Natural killer cell (primary cell): ENCODE data around the gene KRT76. TPM values are rescaled to one million over a fixed set of nuclear protein-coding genes. Genes with fewer than 3 reads are reported as not detected.

Experiments
- ATAC-seq, 3 donors: fragments of 150-1000 bp in 2 of 3; fragments of 200-7000 bp in 1 of 3; cut with Tn5 transposase; 1 replicate in 1 of 3; 2 replicates in 2 of 3; pipeline ENCODE4 v1.10.0; 2021; ENCODE audit warnings: mild to moderate bottlenecking in 2 of 3, moderate library complexity in 2 of 3
- DNase-seq, 2 donors: peaks; one replicate each; pipeline versions ENCODE4 v3.0.0 to v3.0.0-alpha.2; 2013 to 2021; ENCODE audit warnings: mixed read lengths in 1 of 2
- H3K27ac ChIP-seq: one replicate; pipeline ENCODE4 v1.5.1; 2013; ENCODE audit warnings: mild to moderate bottlenecking, low read length
- H3K27me3 ChIP-seq: one replicate; pipeline ENCODE4 v1.6.1; 2013; ENCODE audit warnings: low read length; ENCODE audit not compliant: control insufficient read depth, insufficient read depth
- H3K36me3 ChIP-seq: one replicate; pipeline ENCODE4 v1.6.1; 2013; ENCODE audit warnings: low read length; ENCODE audit not compliant: control insufficient read depth, insufficient read depth
- H3K4me1 ChIP-seq: one replicate; pipeline ENCODE4 v1.6.1; 2013; ENCODE audit warnings: low read length; ENCODE audit not compliant: control insufficient read depth, insufficient read depth
- H3K4me3 ChIP-seq: one replicate; pipeline ENCODE4 v1.5.1; 2013; ENCODE audit warnings: low read length
- H3K9me3 ChIP-seq: one replicate; pipeline ENCODE4 v1.6.1; 2013; ENCODE audit warnings: low read length; ENCODE audit not compliant: control insufficient read depth, insufficient read depth
- H3K27ac Mint-ChIP-seq, 2 donors: one replicate each; pipeline ENCODE4 v1.8.0; 2022; ENCODE audit warnings: mild to moderate bottlenecking in 2 of 2, mixed read lengths in 2 of 2, moderate library complexity in 1 of 2
- H3K27me3 Mint-ChIP-seq, 2 donors: one replicate each; pipeline ENCODE4 v1.8.0; 2022; ENCODE audit warnings: low read depth in 2 of 2, mixed read lengths in 2 of 2
- H3K36me3 Mint-ChIP-seq: one replicate; pipeline ENCODE4 v1.8.0; 2022; ENCODE audit warnings: mixed read lengths
- H3K4me1 Mint-ChIP-seq, 2 donors: one replicate each; pipeline ENCODE4 v1.8.0; 2022; ENCODE audit warnings: mixed read lengths in 2 of 2
- H3K4me3 Mint-ChIP-seq: one replicate; pipeline ENCODE4 v1.8.0; 2022; ENCODE audit warnings: mild to moderate bottlenecking, moderate library complexity, mixed read lengths
- H3K9me3 Mint-ChIP-seq, 2 donors: one replicate each; pipeline ENCODE4 v1.8.0; 2022; ENCODE audit warnings: mixed read lengths in 2 of 2
- CTCF ChIP-seq: fragments of 200-600 bp; IDR thresholded peaks from one replicate; pipeline ENCODE4 v1.8.0; 2022; ENCODE audit warnings: antibody characterized with exemption
- WGBS: methylation state at CpG from one replicate; pipeline ENCODE4 v1.1.7; 2013; ENCODE audit warnings: missing lambda C conversion rate; ENCODE audit not compliant: insufficient coverage; 5-methylcytosine and 5-hydroxymethylcytosine counted together
- intact Hi-C: fragments of 100-400 bp; cut with micrococcal nuclease; formaldehyde crosslinking; loops from one replicate; pipeline ENCODE4 v1.14.2; 2022
- total RNA-seq, 4 donors: library from RNA; stranded (reverse); fragments of 120-200 nt in 1 of 4; gene quantifications; one replicate each; pipeline versions ENCODE4 v1.2.3 to v1.2.4, GENCODE V29; 2013 to 2022

Gene KRT76
- total RNA-seq, 3 donors from 2014 or later (not counting 1 experiment from before 2014, with no cell fraction given): not detected

GRCh38 chr12:52759695-52760094, 17.4 kb downstream of the KRT76 start:
- H3K4me3 Mint-ChIP-seq: no peak overlapping the region
- Histone ChIP-seq H3K27me3 (peaks cover 7% of the 10 kb centered on the region), H3K36me3 (no peaks in the 10 kb centered on the region), H3K9me3 (peaks cover 20% of the 10 kb centered on the region), H3K27ac (no peak overlapping the region), H3K4me3 (no peak overlapping the region), H3K4me1 (no peaks in the 10 kb centered on the region)
- 63% methylated on average over 2 of the region's 2 CpGs for WGBS
- no peak for DNase-seq
- no peaks in the 10 kb centered on the region for H3K36me3 Mint-ChIP-seq
- no peak for TF ChIP-seq CTCF
- no peak for ATAC-seq
- intact Hi-C loops: no loop called here
- H3K4me1 Mint-ChIP-seq: no peaks in the 10 kb centered on the region
- peaks cover 0 to 8% of the 10 kb centered on the region in 2 donors for H3K27me3 Mint-ChIP-seq
- peaks cover 2 to 7% of the 10 kb centered on the region in 2 donors for H3K9me3 Mint-ChIP-seq
- H3K27ac Mint-ChIP-seq: no peak overlapping the region

GRCh38 chr12:52759218-52759617, 17.9 kb downstream of the KRT76 start:
- H3K4me3 ChIP-seq: no peak overlapping the region
- ATAC-seq: no peak
- H3K9me3 ChIP-seq: peaks cover 20% of the 10 kb centered on the region
- 78% methylated on average over 1 of the region's 2 CpGs for WGBS
- no peak for TF ChIP-seq CTCF
- H3K4me1 ChIP-seq: no peaks in the 10 kb centered on the region
- H3K27ac Mint-ChIP-seq: no peak overlapping the region
- peaks cover 2 to 7% of the 10 kb centered on the region in 2 donors for H3K9me3 Mint-ChIP-seq
- H3K4me3 Mint-ChIP-seq: no peak overlapping the region
- no peak overlapping the region for H3K27ac ChIP-seq
- H3K4me1 Mint-ChIP-seq: no peaks in the 10 kb centered on the region
- no peaks in the 10 kb centered on the region for H3K36me3 Mint-ChIP-seq
- peaks cover 0 to 7% of the 10 kb centered on the region in 2 donors for H3K27me3 Mint-ChIP-seq
- peaks cover 7% of the 10 kb centered on the region for H3K27me3 ChIP-seq
- no peaks in the 10 kb centered on the region for H3K36me3 ChIP-seq
- DNase-seq: no peak
- intact Hi-C loops: no loop called here

GRCh38 chr12:52757449-52758176, 19.5 kb downstream of the KRT76 start:
- Histone ChIP-seq H3K4me3 (no peak overlapping the region), H3K27me3 (peaks cover 7% of the 10 kb centered on the region), H3K36me3 (no peaks in the 10 kb centered on the region), H3K9me3 (peaks cover 20% of the 10 kb centered on the region), H3K27ac (no peak overlapping the region), H3K4me1 (no peaks in the 10 kb centered on the region)
- Mint-ChIP-seq H3K27ac (no peak overlapping the region), H3K27me3 (peaks cover 0 to 7% of the 10 kb centered on the region in 2 donors), H3K36me3 (no peaks in the 10 kb centered on the region), H3K4me3 (no peak overlapping the region), H3K9me3 (peaks cover 2 to 7% of the 10 kb centered on the region in 2 donors), H3K4me1 (no peaks in the 10 kb centered on the region)
- no peak for TF ChIP-seq CTCF
- intact Hi-C loops: no loop called here
- ATAC-seq: no peak
- WGBS: 55% methylated on average over 1 of the region's 1 CpG
- no peak for DNase-seq
